ENCODE results near the gene DTX2.
"Not testable (repeated sequence)": the region's sequence is repeated elsewhere in the genome, so short reads cannot be mapped to it uniquely, and the experiment has no call there.

The DTX2 gene

GRCh38 chr7:76502224-76502623, 40.7 kb downstream of the DTX2 start:
- ATAC-seq = not testable (repeated sequence)

- ATAC-seq = not testable (repeated sequence)
These were observed 41.3 kb downstream of the DTX2 start for GRCh38 chr7:76502836-76503235.

GRCh38 chr7:76503244-76503643, 41.7 kb downstream of the DTX2 start:
- not testable (repeated sequence) for ATAC-seq

- ATAC-seq = not testable (repeated sequence)
These were observed 43.0 kb downstream of the DTX2 start for GRCh38 chr7:76504351-76505167.

GRCh38 chr7:76505168-76506080, 43.9 kb downstream of the DTX2 start:
- ATAC-seq = no peak
- TF ChIP-seq ZNF565 (CRISPR knock-in tag; conservative IDR thresholded peaks at IDR 0.05; ENCODE audit: low read depth) = no peak
- no peak for TF ChIP-seq BACH2 (CRISPR knock-in tag; IDR thresholded peaks at IDR 0.05; ENCODE audit: borderline replicate concordance)
- no peak for TF ChIP-seq POU6F1 (CRISPR knock-in tag; IDR thresholded peaks at IDR 0.05; ENCODE audit: borderline replicate concordance, low read depth)
- no peak for TF ChIP-seq ESRRG (CRISPR knock-in tag; IDR thresholded peaks at IDR 0.05)
- TF ChIP-seq ZFP3 (CRISPR knock-in tag; IDR thresholded peaks at IDR 0.05) = no peak
- TF ChIP-seq CSRNP3 (CRISPR knock-in tag; IDR thresholded peaks at IDR 0.05) = no peak
- no peak for TF ChIP-seq PPARA (CRISPR knock-in tag; IDR thresholded peaks at IDR 0.05; ENCODE audit: borderline replicate concordance)
- TF ChIP-seq OSR1 (CRISPR knock-in tag; IDR thresholded peaks at IDR 0.05) = no peak
- no peak for TF ChIP-seq TOX (CRISPR knock-in tag; IDR thresholded peaks at IDR 0.05; ENCODE audit: borderline replicate concordance)
- no peak for TF ChIP-seq ZC3H10 (CRISPR knock-in tag; IDR thresholded peaks at IDR 0.05)
- TF ChIP-seq CREB5 (CRISPR knock-in tag; IDR thresholded peaks at IDR 0.05; ENCODE audit: low read depth) = no peak
- no peak for TF ChIP-seq PATZ1 (CRISPR knock-in tag; IDR thresholded peaks at IDR 0.05; ENCODE audit: borderline replicate concordance)
- no peak for TF ChIP-seq TSHZ2 (CRISPR knock-in tag; IDR thresholded peaks at IDR 0.05)
- no peak for TF ChIP-seq ZNF70 (CRISPR knock-in tag; IDR thresholded peaks at IDR 0.05)
- TF ChIP-seq SNAI2 (CRISPR knock-in tag; IDR thresholded peaks at IDR 0.05) = no peak
- no peak for TF ChIP-seq GLIS3 (CRISPR knock-in tag; IDR thresholded peaks at IDR 0.05)
